ENCODE measurements around the gene FGFR3. TPM values are rescaled to one million over a fixed set of nuclear protein-coding genes. Genes with fewer than 3 reads are reported as not detected.

Gene FGFR3
- total and polyA plus RNA-seq, 2 of the 8 experiments (the other 6 are each of a cell fraction or from before 2014, with no cell fraction given), result 9.0 to 19.5 TPM

DNA sequence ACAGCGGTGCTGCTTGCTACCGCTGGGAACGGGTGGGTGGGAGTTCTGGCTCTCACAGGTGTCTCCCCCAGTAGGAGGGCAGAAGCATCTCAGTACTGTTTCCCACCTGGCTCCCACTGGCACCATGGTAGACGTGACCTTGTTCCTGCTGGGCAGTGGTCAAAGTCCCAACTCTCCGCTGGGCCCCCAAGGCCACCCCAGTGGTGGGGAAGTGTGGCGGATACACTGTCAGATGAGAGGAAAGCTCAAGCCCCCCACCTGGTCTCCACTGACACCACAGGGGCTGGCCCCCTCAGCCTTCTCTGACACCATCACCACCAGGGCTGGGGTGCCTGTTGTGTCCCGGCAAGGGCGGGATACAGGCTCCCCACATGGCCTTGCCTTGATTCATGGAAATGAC lies 38.2 kb downstream of the FGFR3 start:
- ChIA-PET CTCF (ENCODE audit: partially characterized antibody) (interaction anchor here (1.0 to 4.1 kb wide), 10 partner anchors 11 to 105 kb away, joined by 3 to 16 read pairs (median 4); no protein-coding TSS in a partner anchor), POLR2A (ENCODE audit: partially characterized antibody) (no interaction called here)
- Histone ChIP-seq H2BK15ac (ENCODE audit: low read length) (no peak overlapping the region), H3K27me3 (replicated peaks in 1 of 4; ENCODE audit: control insufficient read depth in 3 of 4, extremely low read depth in 1 of 4, insufficient read depth in 3 of 4, low read length in 3 of 4) (no peaks in the 10 kb centered on the region), H4K20me1 (replicated peaks in 1 of 2; ENCODE audit: control insufficient read depth in 1 of 2, insufficient read depth in 2 of 2, low read length in 2 of 2) (peaks cover 0 to 7% of the 10 kb centered on the region in 2 experiments), H3K4me1 (replicated peaks in 1 of 4; ENCODE audit: control insufficient read depth in 3 of 4, insufficient read depth in 4 of 4, low read length in 3 of 4) (peaks cover 0 to 4% (median 1%) of the 10 kb centered on the region in 4 experiments; a peak in 4 of 7 replicates), H3K14ac (ENCODE audit: insufficient read length) (no peak overlapping the region), H4K91ac (replicated peaks; ENCODE audit: insufficient read length, low read length) (no peak overlapping the region), H3K9ac (replicated peaks in 1 of 4; ENCODE audit: extremely low read depth in 1 of 4, low read depth in 3 of 4, low read length in 3 of 4) (no peak overlapping the region), H3K4me2 (ENCODE audit: insufficient read depth in 1 of 2, low read depth in 2 of 2, low read length in 2 of 2) (no peak overlapping the region), H3K23me2 (ENCODE audit: low read depth, low read length) (no peaks in the 10 kb centered on the region), H3K18ac (ENCODE audit: extremely low read depth, low read length) (no peak overlapping the region), H3K4me3 (ENCODE audit: extremely low read depth in 1 of 4, insufficient read depth in 2 of 4, low read depth in 3 of 4, low read length in 4 of 4) (no peak overlapping the region), H3K79me2 (ENCODE audit: control insufficient read depth in 1 of 2, insufficient read depth in 2 of 2, low read length in 2 of 2) (no peaks in the 10 kb centered on the region), H3K27ac (ENCODE audit: low read depth, low read length) (no peak overlapping the region), H4K5ac (ENCODE audit: insufficient read length, low read depth, low read length) (no peak overlapping the region), H3K36me3 (ENCODE audit: control insufficient read depth in 2 of 4, insufficient read depth in 4 of 4, low read length in 3 of 4) (peaks cover 0 to 23% (median 8%) of the 10 kb centered on the region in 4 experiments; a peak in 5 of 8 replicates), H3K4ac (replicated peaks; ENCODE audit: insufficient read length, low read depth, low read length) (no peak overlapping the region), H3K23ac (ENCODE audit: insufficient read length) (no peak overlapping the region), H3K9me3 (ENCODE audit: insufficient read depth in 2 of 2, low read depth in 1 of 2, low read length in 1 of 2) (no peaks in the 10 kb centered on the region; a peak in 2 of 4 replicates), H3K56ac (replicated peaks; ENCODE audit: insufficient read length, low read depth, low read length) (no peak overlapping the region), H2BK120ac (replicated peaks; ENCODE audit: low read depth, low read length) (no peak overlapping the region), H2BK12ac (ENCODE audit: low read depth, low read length) (no peak overlapping the region), H2AK5ac (ENCODE audit: low read depth, low read length) (no peak overlapping the region), H2BK20ac (ENCODE audit: low read length) (no peak overlapping the region), H4K8ac (ENCODE audit: extremely low read depth, insufficient read depth, low read length) (no peak overlapping the region), H2BK5ac (ENCODE audit: low read depth, low read length) (no peak overlapping the region), H2AFZ (ENCODE audit: low read length) (no peak overlapping the region), H3K79me1 (ENCODE audit: low read depth, low read length) (no peaks in the 10 kb centered on the region)
- DNase-seq (ENCODE audit: low read depth in 1 of 2, low spot score in 2 of 2), result no peak
- WGBS, 2 experiments (ENCODE audit: extremely low coverage in 1 of 2, insufficient coverage in 1 of 2, insufficient read length in 1 of 2, insufficient replicate concordance in 2 of 2, low coverage in 1 of 2, low lambda C conversion rate in 2 of 2, missing lambda C conversion rate in 1 of 2), result 94% methylated on average over 8 of the region's 8 CpGs; no CpG with 5 or more reads in 1 of the 2 experiments
- no peak for FAIRE-seq
- TF ChIP-seq KDM1A (IDR thresholded peaks at IDR 0.05; ENCODE audit: borderline replicate concordance, low read length) (no peak), NANOG (IDR thresholded peaks at IDR 0.05; ENCODE audit: insufficient read depth, low read depth, low read length, poor library complexity, severe bottlenecking) (no peak), TAF1 (IDR thresholded peaks at IDR 0.05; ENCODE audit: low read depth, low read length) (no peak), SIN3A (conservative IDR thresholded peaks at IDR 0.05 in 1 of 2, IDR thresholded peaks at IDR 0.05 in 1 of 2; ENCODE audit: low read depth in 1 of 2, low read length in 2 of 2) (no peak), SIRT6 (IDR thresholded peaks at IDR 0.05; ENCODE audit: low read length) (no peak), SP4 (IDR thresholded peaks at IDR 0.05; ENCODE audit: low read length) (no peak), KDM4A (IDR thresholded peaks at IDR 0.05; ENCODE audit: low read depth, low read length, severe bottlenecking) (no peak), CBX5 (IDR thresholded peaks at IDR 0.05; ENCODE audit: low read depth, low read length) (no peak), FOSL1 (IDR thresholded peaks at IDR 0.05; ENCODE audit: insufficient read depth, low read depth, low read length) (no peak), SRF (IDR thresholded peaks at IDR 0.05; ENCODE audit: low read depth, low read length) (no peak), TEAD4 (IDR thresholded peaks at IDR 0.05; ENCODE audit: low read depth, low read length) (no peak), RAD21 (IDR thresholded peaks at IDR 0.05 in 1 of 2, conservative IDR thresholded peaks at IDR 0.05 in 1 of 2; ENCODE audit: low read depth in 2 of 2, low read length in 2 of 2) (no peak), GTF2F1 (IDR thresholded peaks at IDR 0.05; ENCODE audit: borderline replicate concordance, low read depth, low read length) (no peak), ASH2L (IDR thresholded peaks at IDR 0.05; ENCODE audit: low read length) (no peak), CBX8 (IDR thresholded peaks at IDR 0.05; ENCODE audit: borderline replicate concordance, low read depth, low read length) (no peak)

Measured in H1 (cell line).